ENCODE measurements around the gene USP22. TPM values are rescaled to one million over a fixed set of nuclear protein-coding genes. Genes with fewer than 3 reads are reported as not detected.

USP22 gene
- total and polyA plus RNA-seq, 2 of the 4 experiments (the other 2 are of a cell fraction), result 161 to 319 TPM

GRCh38 chr17:20991276-20992037 is 51.4 kb downstream of the USP22 start:
- no peak overlapping the region for H2AK9ac ChIP-seq (replicated peaks; ENCODE audit: low read depth, low read length, poor library complexity)
- no peak overlapping the region for H3K14ac ChIP-seq (replicated peaks; ENCODE audit: low read depth, low read length)
- H3K27ac ChIP-seq (ENCODE audit: insufficient read depth, low read length), result no peak overlapping the region
- no peak overlapping the region for H2AFZ ChIP-seq (replicated peaks; ENCODE audit: low read length, poor library complexity)
- no peak overlapping the region for H4K8ac ChIP-seq (ENCODE audit: low read depth in 2 of 2, low read length in 2 of 2)
- peaks cover 3% of the 10 kb centered on the region; the same call in 1 of the 2 replicates for H3K27me3 ChIP-seq (ENCODE audit: control insufficient read depth, insufficient read depth, low read length)
- DNase-seq, result no peak
- in situ Hi-C loops (cut with MboI; ENCODE audit: low sequenced_read_pairs) (loop anchor here (5.0 to 10.0 kb wide), 2 partner anchors 84 to 187 kb away; no protein-coding TSS in a partner anchor), intact Hi-C loops (cut with micrococcal nuclease) (loop anchor here (2.0 to 10.0 kb wide), 5 partner anchors 55 to 999 kb away; no protein-coding TSS in a partner anchor), dilution Hi-C loops (cut with HindIII; ENCODE audit: low sequenced_read_pairs, unreplicated experiment) (no loop called here)
- no peak overlapping the region for H3K9ac ChIP-seq (ENCODE audit: low read depth, low read length)
- H3K4me3 ChIP-seq (ENCODE audit: insufficient read depth, low read depth, low read length), result no peak overlapping the region
- H2AK5ac ChIP-seq (ENCODE audit: low read depth, low read length), result no peak overlapping the region
- no peak for TF ChIP-seq CHD1 (IDR thresholded peaks at IDR 0.05; ENCODE audit: low read depth, low read length)
- no peak for TF ChIP-seq CTCF (conservative IDR thresholded peaks at IDR 0.05; ENCODE audit: low read depth, low read length)
- TF ChIP-seq NFE2L2 (IDR thresholded peaks at IDR 0.05; ENCODE audit: low read depth, low read length), result no peak
- H2BK20ac ChIP-seq (ENCODE audit: low read depth, low read length), result no peak overlapping the region
- no peak overlapping the region for H2BK15ac ChIP-seq (ENCODE audit: low read depth, low read length)
- H3K9me3 ChIP-seq (ENCODE audit: control insufficient read depth, insufficient read depth, low read length), result no peaks in the 10 kb centered on the region
- WGBS, 2 experiments (ENCODE audit: extremely low coverage in 2 of 2, insufficient read length in 1 of 2), result 92% methylated on average over 11 of the region's 17 CpGs; no CpG with 5 or more reads in 1 of the 2 experiments
- ChIA-PET CTCF (no interaction called here), POLR2A (ENCODE audit: unreplicated experiment) (no interaction called here)
- no peak for ATAC-seq (ENCODE audit: low read depth)
- H3K4me2 ChIP-seq (ENCODE audit: low read depth, low read length), result no peak overlapping the region
- no peak overlapping the region for H3K56ac ChIP-seq (ENCODE audit: extremely low read depth, insufficient read depth, low read length)
- no peak overlapping the region for H3K18ac ChIP-seq (ENCODE audit: low read depth, low read length)
- no peak overlapping the region for H4K5ac ChIP-seq (ENCODE audit: low read depth, low read length)
- no peak overlapping the region for H3K4ac ChIP-seq (ENCODE audit: low read depth, low read length)
- BruUV-seq (replicated peaks), result no TSS peak
- 0 out of 2 replicates have a peak, but pooled peaks cover 3% of the 10 kb centered on the region for H3K9me1 ChIP-seq (ENCODE audit: insufficient read depth, low read length)
- H2BK120ac ChIP-seq (ENCODE audit: low read depth, low read length), result no peak overlapping the region
- no peak overlapping the region for H4K91ac ChIP-seq (ENCODE audit: insufficient read depth, low read depth, low read length)
- no peaks in the 10 kb centered on the region for H3K36me3 ChIP-seq (ENCODE audit: control insufficient read depth, insufficient read depth, low read length)
- H3K79me1 ChIP-seq (ENCODE audit: low read depth in 1 of 2, low read length in 2 of 2), result no peaks in the 10 kb centered on the region
- peaks cover under 1% of the 10 kb centered on the region for H4K20me1 ChIP-seq (ENCODE audit: insufficient read depth, low read length)
- peaks cover 2% of the 10 kb centered on the region; the same call in 1 of the 2 replicates for H3K4me1 ChIP-seq (ENCODE audit: control insufficient read depth, insufficient read depth, low read length)
- H3K23ac ChIP-seq (ENCODE audit: low read depth, low read length), result no peak overlapping the region
- no peak overlapping the region for H2BK5ac ChIP-seq (ENCODE audit: low read depth, low read length, poor library complexity, severe bottlenecking)
